C4-2B (cell line): ENCODE measurements around the gene APOL5.
"Not testable (repeated sequence)": the region's sequence is repeated elsewhere in the genome, so short reads cannot be mapped to it uniquely, and the experiment has no call there.

Experiments used
- H3K27ac ChIP-seq: fragments of 450-650 bp; 2 replicates; pipeline ENCODE4 v1.5.1; 2017
- ZFX ChIP-seq: fragments of 450-650 bp; IDR thresholded peaks from 2 replicates; pipeline ENCODE4 v1.6.1; 2017
- TF ChIP-seq, protein P1 (sequence below): fragments of 450-650 bp; conservative IDR thresholded peaks from 2 replicates; pipeline ENCODE4 v1.5.1; 2017; ENCODE audit warnings: mild to moderate bottlenecking

Gene APOL5, protein sequence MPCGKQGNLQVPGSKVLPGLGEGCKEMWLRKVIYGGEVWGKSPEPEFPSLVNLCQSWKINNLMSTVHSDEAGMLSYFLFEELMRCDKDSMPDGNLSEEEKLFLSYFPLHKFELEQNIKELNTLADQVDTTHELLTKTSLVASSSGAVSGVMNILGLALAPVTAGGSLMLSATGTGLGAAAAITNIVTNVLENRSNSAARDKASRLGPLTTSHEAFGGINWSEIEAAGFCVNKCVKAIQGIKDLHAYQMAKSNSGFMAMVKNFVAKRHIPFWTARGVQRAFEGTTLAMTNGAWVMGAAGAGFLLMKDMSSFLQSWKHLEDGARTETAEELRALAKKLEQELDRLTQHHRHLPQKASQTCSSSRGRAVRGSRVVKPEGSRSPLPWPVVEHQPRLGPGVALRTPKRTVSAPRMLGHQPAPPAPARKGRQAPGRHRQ

DNA sequence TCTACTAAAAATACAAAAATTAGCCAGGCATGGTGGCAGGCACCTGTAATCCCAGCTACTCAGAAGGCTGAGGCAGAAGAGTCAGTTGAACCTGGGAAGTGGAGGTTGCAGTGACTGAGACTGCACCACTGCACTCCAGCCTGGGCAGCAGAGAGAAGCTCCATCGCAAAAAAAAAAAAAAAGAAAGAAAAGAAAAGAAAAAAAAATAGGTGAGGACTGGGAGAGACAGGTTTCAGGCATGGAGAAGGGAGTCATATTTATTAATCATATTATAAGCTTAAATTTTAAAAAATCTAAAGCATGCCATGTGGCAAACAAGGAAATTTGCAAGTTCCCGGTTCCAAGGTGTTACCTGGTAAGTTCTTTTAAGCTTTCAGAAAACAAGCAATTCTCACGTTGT, at the start of gene APOL5:
TSS of gene APOL5 (plus strand) at position 301 of the 400 bp plus-strand sequence. CDS start at position 301, 0 bp downstream.
- H3K27ac ChIP-seq: no peak within 1 kb of the TSS
- TF ChIP-seq ZFX: no peak
- TF ChIP-seq, protein P1, sequence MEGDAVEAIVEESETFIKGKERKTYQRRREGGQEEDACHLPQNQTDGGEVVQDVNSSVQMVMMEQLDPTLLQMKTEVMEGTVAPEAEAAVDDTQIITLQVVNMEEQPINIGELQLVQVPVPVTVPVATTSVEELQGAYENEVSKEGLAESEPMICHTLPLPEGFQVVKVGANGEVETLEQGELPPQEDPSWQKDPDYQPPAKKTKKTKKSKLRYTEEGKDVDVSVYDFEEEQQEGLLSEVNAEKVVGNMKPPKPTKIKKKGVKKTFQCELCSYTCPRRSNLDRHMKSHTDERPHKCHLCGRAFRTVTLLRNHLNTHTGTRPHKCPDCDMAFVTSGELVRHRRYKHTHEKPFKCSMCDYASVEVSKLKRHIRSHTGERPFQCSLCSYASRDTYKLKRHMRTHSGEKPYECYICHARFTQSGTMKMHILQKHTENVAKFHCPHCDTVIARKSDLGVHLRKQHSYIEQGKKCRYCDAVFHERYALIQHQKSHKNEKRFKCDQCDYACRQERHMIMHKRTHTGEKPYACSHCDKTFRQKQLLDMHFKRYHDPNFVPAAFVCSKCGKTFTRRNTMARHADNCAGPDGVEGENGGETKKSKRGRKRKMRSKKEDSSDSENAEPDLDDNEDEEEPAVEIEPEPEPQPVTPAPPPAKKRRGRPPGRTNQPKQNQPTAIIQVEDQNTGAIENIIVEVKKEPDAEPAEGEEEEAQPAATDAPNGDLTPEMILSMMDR: no peak

GRCh38 chr22:35674335-35674734, 43.3 kb upstream of the APOL5 start:
- no peak for TF ChIP-seq ZFX
- TF ChIP-seq, protein P1: no peak

GRCh38 chr22:35676065-35676464, 41.6 kb upstream of the APOL5 start:
- H3K27ac ChIP-seq: not testable (repeated sequence)

More at GRCh38 chr22:35674335-35674734, 43.3 kb upstream of the APOL5 start:
- H3K27ac ChIP-seq: no peak overlapping the region

GRCh38 chr22:35677460-35678187, 40.0 kb upstream of the APOL5 start:
- no peak for TF ChIP-seq ZFX
- TF ChIP-seq, protein P1: no peak
- H3K27ac ChIP-seq: no peak overlapping the region

- TF ChIP-seq ZFX: no peak
- TF ChIP-seq, protein P1: no peak
- H3K27ac ChIP-seq: no peak overlapping the region
Observed at GRCh38 chr22:35678836-35679235, 38.8 kb upstream of the APOL5 start.

DNA sequence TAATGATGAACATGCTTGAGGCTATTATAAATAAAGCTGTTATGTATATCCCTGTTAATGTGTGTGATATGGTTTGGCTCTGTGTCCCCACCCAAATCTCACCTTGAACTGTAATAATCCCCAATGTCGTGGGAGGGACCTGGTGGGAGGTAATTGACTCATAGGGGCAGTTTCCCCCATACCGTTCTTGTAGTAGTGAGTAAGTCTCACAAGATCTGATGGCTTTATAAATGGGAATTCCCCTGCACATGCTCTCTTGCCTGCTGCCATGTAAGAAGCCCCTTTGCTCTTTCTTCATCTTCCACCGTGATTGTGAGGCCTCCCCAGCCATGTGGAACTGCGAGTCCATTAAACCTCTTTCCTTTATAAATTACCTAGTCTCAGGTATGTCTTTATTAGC, 38.2 kb upstream of the APOL5 start:
- not testable (repeated sequence) for H3K27ac ChIP-seq

GRCh38 chr22:35681454-35682052, 36.1 kb upstream of the APOL5 start:
- no peak overlapping the region for H3K27ac ChIP-seq
- TF ChIP-seq, protein P1: no peak
- TF ChIP-seq ZFX: no peak

DNA sequence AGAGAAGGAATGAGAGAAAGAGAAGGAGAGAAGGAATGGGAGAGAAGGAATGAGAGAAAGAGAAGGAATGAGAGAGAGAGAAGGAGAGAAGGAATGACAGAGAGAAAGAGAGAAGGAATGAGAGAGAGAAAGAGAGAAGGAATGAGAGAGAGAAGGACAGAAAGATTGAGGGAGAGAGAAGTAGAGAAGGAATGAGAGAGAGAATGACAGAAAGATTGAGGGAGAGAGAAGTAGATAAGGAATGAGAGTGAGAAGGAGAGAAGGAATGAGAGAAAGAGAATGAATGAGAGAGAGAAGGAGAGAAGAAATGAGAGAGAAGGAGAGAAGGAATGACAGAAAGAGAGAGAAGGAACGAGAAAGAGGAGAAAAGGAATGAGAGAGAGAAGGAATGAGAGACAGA, 34.1 kb upstream of the APOL5 start:
- no peak overlapping the region for H3K27ac ChIP-seq

More for the DNA sequence above, 34.1 kb upstream of the APOL5 start:
- TF ChIP-seq ZFX: no peak
- TF ChIP-seq, protein P1: no peak
